ENCODE measurements around the gene HEMGN. TPM values are rescaled to one million over a fixed set of nuclear protein-coding genes. Genes with fewer than 3 reads are reported as not detected.

The HEMGN gene
- total RNA-seq: not detected in 2 replicates

GRCh38 chr9:97938081-97938644, at the start of gene HEMGN:
TSS of gene HEMGN (minus strand) at chr9:97938172. CDS start at chr9:97938136, 36 bp downstream.

GRCh38 chr9:97982683-97983588, 45.0 kb upstream of the HEMGN start, which contains the start of gene ANP32B:
TSS of gene ANP32B (plus strand) at chr9:97983341. CDS start at chr9:97983556, 215 bp downstream.

GRCh38 chr9:97921959-97922724, 15.8 kb downstream of the HEMGN start, which contains the start of gene TRMO:
TSS of gene TRMO (minus strand) at chr9:97922500. CDS start at chr9:97922493, 7 bp downstream.

Small RNAs within 50 kb of the gene (small RNA-seq; reads per million reads assigned to genes)
- not detected for gene RF00019

Other genes starting within 250 kb of the HEMGN start
- gene XPA, start 240.8 kb downstream of the HEMGN start, total RNA-seq: 5.8 and 7.3 TPM in 2 replicates
- gene FOXE1, start 84.9 kb downstream of the HEMGN start, total RNA-seq: 0.12 TPM in 1 of 2 replicates, not detected in the other
- 18.7 and 19.8 TPM in 2 replicates for gene TRMO, start 15.7 kb downstream of the HEMGN start, total RNA-seq
- gene ANP32B, start 45.2 kb upstream of the HEMGN start, total RNA-seq: 5.5 and 5.8 TPM in 2 replicates
- 44.6 and 44.7 TPM in 2 replicates for gene NANS, start 118.6 kb upstream of the HEMGN start, total RNA-seq
- gene TRIM14, start 181.1 kb upstream of the HEMGN start, total RNA-seq: 10.9 and 12.5 TPM in 2 replicates

All from hair follicle dermal papilla cell (primary cell).